Measurements from ENCODE around the gene IFNB1.

Gene IFNB1

GRCh38 chr9:21060919-21061561 lies 16.7 kb downstream of the IFNB1 start:
- DNase-seq, result no peak

GRCh38 chr9:21056931-21057330 lies 20.8 kb downstream of the IFNB1 start:
- no peak for DNase-seq

- DNase-seq, result no peak
These were observed 23.9 kb downstream of the IFNB1 start for GRCh38 chr9:21053851-21054250.

GRCh38 chr9:21047281-21047691 lies 30.5 kb downstream of the IFNB1 start:
- no peak for DNase-seq

- DNase-seq, result no peak
These were observed 33.9 kb downstream of the IFNB1 start for GRCh38 chr9:21043841-21044240.

- DNase-seq, result no peak
These were observed 35.3 kb downstream of the IFNB1 start for GRCh38 chr9:21042466-21042865.

- DNase-seq, result no peak
These were observed 38.4 kb downstream of the IFNB1 start for GRCh38 chr9:21039302-21039701.

GRCh38 chr9:21037278-21037677 lies 40.5 kb downstream of the IFNB1 start:
- no peak for DNase-seq

- no peak for DNase-seq
These were observed 45.9 kb downstream of the IFNB1 start for GRCh38 chr9:21031808-21032183.

GRCh38 chr9:21031091-21031807 lies 46.5 kb downstream of the IFNB1 start, which contains the start of gene HACD4:
TSS of gene HACD4 (minus strand) at chr9:21031640. CDS start at chr9:21031590, 50 bp downstream.
- DNase-seq, result peak; percentile 43

GRCh38 chr9:21030389-21031035 lies 47.2 kb downstream of the IFNB1 start:
- DNase-seq, result no peak

GRCh38 chr9:21029661-21030060 lies 48.1 kb downstream of the IFNB1 start:
- no peak for DNase-seq

- no peak for DNase-seq
These were observed 49.3 kb downstream of the IFNB1 start for GRCh38 chr9:21028466-21028865.

- no peak for DNase-seq
These were observed 50.4 kb downstream of the IFNB1 start for GRCh38 chr9:21027295-21027694.
